GM12878 (cell line): ENCODE data around the gene PRPF18. TPM values are rescaled to one million over a fixed set of nuclear protein-coding genes. Genes with fewer than 3 reads are reported as not detected.

Experiments
- ATAC-seq: fragments of 200-7000 bp; cut with Tn5 transposase; 3 replicates; pipeline ENCODE4 v1.9.1; 2020; ENCODE audit warnings: mild to moderate bottlenecking, moderate library complexity
- BruUV-seq: library from RNA; stranded (reverse); fragments of 400-500 nt; replicated peaks from 2 replicates; lab custom pipeline; 2021; lab: Mats Ljungman, UMichigan
- CTCF ChIA-PET: fragments of 300-600 bp; sonication (Branson Sonifier 250); formaldehyde crosslinking; extraction: SDS; loops from one replicate; lab custom pipeline; 2021; ENCODE audit warnings: inconsistent platforms; lab: Yijun Ruan, JAX
- POLR2A ChIA-PET: fragments of 350-600 bp; formaldehyde crosslinking; extraction: SDS; loops from one replicate; lab custom pipeline; 2021; ENCODE audit warnings: inconsistent platforms; lab: Charles Lee
- RAD21 ChIA-PET: fragments of 300-600 bp; sonication (Branson Sonifier 250); formaldehyde crosslinking; loops from one replicate; lab custom pipeline; 2023; ENCODE audit warnings: antibody characterized with exemption; ENCODE audit not compliant: unreplicated experiment; lab: Charles Lee
- SMC1A ChIA-PET: fragments of 300-600 bp; sonication (Branson Sonifier 250); formaldehyde crosslinking; loops from one replicate; lab custom pipeline; 2023; ENCODE audit not compliant: unreplicated experiment, uncharacterized antibody; lab: Charles Lee
- DNase-seq: peaks from one replicate; pipeline ENCODE4 v3.0.0-alpha.2; 2011; ENCODE audit warnings: low read depth, low spot score
- FAIRE-seq: peaks from 3 replicates; lab custom pipeline; 2011; peaks lifted over from hg19 to GRCh38; lab: Jason Lieb, UNC
- H2AFZ ChIP-seq: 2 replicates; pipeline ENCODE4 v1.6.0; 2011; ENCODE audit warnings: low read depth, low read length, control low read depth; ENCODE audit not compliant: control insufficient read depth
- H3K27ac ChIP-seq: 2 replicates; pipeline ENCODE4 v1.5.1; 2011; ENCODE audit warnings: control low read depth; ENCODE audit not compliant: control insufficient read depth, insufficient read depth
- H3K27me3 ChIP-seq, 2 experiments: replicated peaks in 1 of 2; 2 replicates each; pipeline versions ENCODE4 v1.6.0 to v1.6.1; 2011; ENCODE audit warnings: low read length in 1 of 2; ENCODE audit not compliant: control insufficient read depth in 2 of 2, insufficient read depth in 2 of 2
- H3K36me3 ChIP-seq, 2 experiments: 2 replicates each; pipeline ENCODE4 v1.5.1; 2011; ENCODE audit warnings: low read length in 1 of 2; ENCODE audit not compliant: control insufficient read depth in 2 of 2, insufficient read depth in 2 of 2
- H3K4me1 ChIP-seq: 2 replicates; pipeline ENCODE4 v1.6.1; 2011; ENCODE audit warnings: mild to moderate bottlenecking, low read length, moderate library complexity, mixed read lengths; ENCODE audit not compliant: control insufficient read depth, insufficient read depth
- H3K4me2 ChIP-seq: 2 replicates; pipeline ENCODE4 v1.6.0; 2011; ENCODE audit warnings: control low read depth; ENCODE audit not compliant: control insufficient read depth, insufficient read depth
- H3K4me3 ChIP-seq: fragments of 200-600 bp; sonication (generic); 2 replicates; pipeline ENCODE4 v1.5.1; 2016
- H3K79me2 ChIP-seq: 2 replicates; pipeline ENCODE4 v1.6.0; 2011; ENCODE audit warnings: low read length; ENCODE audit not compliant: control insufficient read depth, insufficient read depth
- H3K9ac ChIP-seq: 2 replicates; pipeline ENCODE4 v1.8.0; 2011; ENCODE audit warnings: low read length, control low read depth, mixed read lengths; ENCODE audit not compliant: control insufficient read depth, insufficient read depth
- H3K9me3 ChIP-seq: replicated peaks from 3 replicates; pipeline ENCODE4 v1.5.1; 2011; ENCODE audit warnings: mild to moderate bottlenecking, low read length; ENCODE audit not compliant: control insufficient read depth, insufficient read depth
- H4K20me1 ChIP-seq: 2 replicates; pipeline ENCODE4 v1.6.0; 2011; ENCODE audit not compliant: control insufficient read depth, insufficient read depth
- BCL11A ChIP-seq: IDR thresholded peaks from 2 replicates; pipeline ENCODE4 v1.6.1; 2011; ENCODE audit warnings: low read depth, low read length
- CEBPZ ChIP-seq: fragments of 150-350 bp; IDR thresholded peaks from 2 replicates; pipeline ENCODE4 v1.6.1; 2016; ENCODE audit warnings: low read depth, low read length
- CTCF ChIP-seq, 3 experiments: IDR thresholded peaks in 2 of 3; conservative IDR thresholded peaks in 1 of 3; 2 replicates each; pipeline ENCODE4 v1.5.1; 2011; ENCODE audit warnings: low read depth in 3 of 3, low read length in 3 of 3, mild to moderate bottlenecking in 3 of 3, control low read depth in 2 of 3, moderate library complexity in 2 of 3, inconsistent platforms in 1 of 3, mixed read lengths in 1 of 3; ENCODE audit not compliant: control insufficient read depth in 2 of 3, insufficient read depth in 1 of 3; ENCODE audit errors: extremely low read depth in 1 of 3
- E2F4 ChIP-seq: IDR thresholded peaks from 2 replicates; pipeline ENCODE4 v1.6.1; 2012; ENCODE audit warnings: low read depth, low read length, improper control_type of control experiment
- ELK1 ChIP-seq: IDR thresholded peaks from 2 replicates; pipeline ENCODE4 v1.6.1; 2012; ENCODE audit warnings: low read depth, low read length, improper control_type of control experiment
- EP300 ChIP-seq, 2 experiments: fragments of 150-350 bp in 1 of 2; IDR thresholded peaks; 2 replicates each; pipeline ENCODE4 v1.6.1; 2011 to 2012; ENCODE audit warnings: low read depth in 2 of 2, low read length in 2 of 2, borderline replicate concordance in 1 of 2, improper control_type of control experiment in 1 of 2, inconsistent platforms in 1 of 2; ENCODE audit not compliant: control insufficient read depth in 1 of 2
- HCFC1 ChIP-seq: fragments of 150-350 bp; IDR thresholded peaks from 2 replicates; pipeline ENCODE4 v1.6.1; 2014; ENCODE audit warnings: low read length
- JUNB ChIP-seq: IDR thresholded peaks from 2 replicates; pipeline ENCODE4 v1.6.1; 2016; ENCODE audit warnings: antibody characterized with exemption, mild to moderate bottlenecking
- MAX ChIP-seq: IDR thresholded peaks from 2 replicates; pipeline ENCODE4 v1.6.1; 2012; ENCODE audit warnings: low read depth, low read length, improper control_type of control experiment
- NBN ChIP-seq: fragments of 450-650 bp; IDR thresholded peaks from 2 replicates; pipeline ENCODE4 v1.6.1; 2016
- NKRF ChIP-seq: fragments of 450-650 bp; conservative IDR thresholded peaks from 2 replicates; pipeline ENCODE4 v1.6.1; 2017; ENCODE audit warnings: mild to moderate bottlenecking, moderate library complexity
- NR2C1 ChIP-seq: fragments of 450-650 bp; IDR thresholded peaks from 2 replicates; pipeline ENCODE4 v1.6.1; 2017; ENCODE audit warnings: antibody characterized with exemption, mild to moderate bottlenecking, moderate library complexity
- PAX8 ChIP-seq: fragments of 450-650 bp; IDR thresholded peaks from 2 replicates; pipeline ENCODE4 v1.6.1; 2017; ENCODE audit warnings: mild to moderate bottlenecking, moderate library complexity
- ZNF274 ChIP-seq: IDR thresholded peaks from one replicate; pipeline ENCODE4 v1.8.0; 2011; ENCODE audit not compliant: insufficient read length, insufficient read depth
- in situ Hi-C: fragments of 300-500 bp; cut with MboI; formaldehyde crosslinking; loops from 9 replicates; pipeline ENCODE4 v1.14.3; 2018; ENCODE audit warnings: mixed read lengths
- intact Hi-C: fragments of 100-400 bp; cut with micrococcal nuclease; formaldehyde crosslinking; loops from one replicate; pipeline ENCODE4 v1.14.2; 2022; ENCODE audit not compliant: unreplicated experiment
- polyA plus RNA-seq, 11 experiments: library from polyadenylated mRNA; depleted of rRNA in 4 of 11; unstranded in 6 of 11; stranded (reverse) in 5 of 11; fragments of >200 nt; fragmentation: Nextera tagmentation in 4 of 11; fragmentation: Illumina TruSeq in 1 of 11; extraction: Ambion mirVana in 4 of 11; extraction: Trizol in 1 of 11; gene quantifications; 1 replicate in 1 of 11; 2 replicates in 10 of 11; pipeline versions ENCODE4 v1.2.1 to v1.2.3, GENCODE V29; 2011 to 2016; ENCODE audit warnings: inconsistent platforms in 2 of 11, missing spikeins in 2 of 11, low read depth in 1 of 11
- total RNA-seq, 4 experiments: library from RNA; depleted of rRNA in 3 of 4; stranded (reverse); fragments of >200 nt in 3 of 4; fragmentation: Illumina TruSeq in 1 of 4; extraction: Trizol in 1 of 4; gene quantifications; 2 replicates each; pipeline versions ENCODE4 v1.2.1 to v1.2.3, GENCODE V29; 2013 to 2021

PRPF18 gene
- total and polyA plus RNA-seq, 10 of the 15 experiments (the other 5 are each of a cell fraction or from before 2014, with no cell fraction given), result 15.6 to 35.8 (median 28.8) TPM

GRCh38 chr10:13559124-13559700 is 27.6 kb upstream of the PRPF18 start (continued):
- no peak for TF ChIP-seq CEBPZ
- TF ChIP-seq ZNF274, result no peak
- TF ChIP-seq ELK1, result no peak
- no peak for TF ChIP-seq JUNB
- no peak for TF ChIP-seq EP300 (IDR thresholded peaks at IDR 0.05; ENCODE audit: borderline replicate concordance in 1 of 2, control insufficient read depth in 1 of 2, low read depth in 2 of 2, low read length in 2 of 2)
- TF ChIP-seq, all 136 proteins: peak for 0

GRCh38 chr10:13560597-13560996 is 26.2 kb upstream of the PRPF18 start:
- Histone ChIP-seq H3K4me3 (no peak overlapping the region), H3K9ac (no peak overlapping the region), H2AFZ (no peak overlapping the region), H4K20me1 (no peaks in the 10 kb centered on the region), H3K36me3 (no peaks in the 10 kb centered on the region), H3K79me2 (no peaks in the 10 kb centered on the region), H3K27me3 (no peaks in the 10 kb centered on the region), H3K4me2 (no peak overlapping the region), H3K27ac (no peak overlapping the region), H3K9me3 (no peaks in the 10 kb centered on the region), H3K4me1 (no peaks in the 10 kb centered on the region)
- in situ Hi-C loops, result no loop called here
- no TSS peak for BruUV-seq
- intact Hi-C loops, result no loop called here
- SMC1A ChIA-PET, result no interaction called here
- ATAC-seq (no peak), FAIRE-seq (no peak), DNase-seq (no peak)
- CTCF ChIA-PET, result no interaction called here
- RAD21 ChIA-PET, result no interaction called here
- POLR2A ChIA-PET, result no interaction called here
- TF ChIP-seq HCFC1 (no peak), MAX (no peak), PAX8 (no peak), NBN (no peak), BCL11A (no peak), NKRF (no peak), CTCF (IDR thresholded peaks at IDR 0.05 in 2 of 3, conservative IDR thresholded peaks at IDR 0.05 in 1 of 3; ENCODE audit: control insufficient read depth in 2 of 3, extremely low read depth in 1 of 3, insufficient read depth in 1 of 3, low read depth in 3 of 3, low read length in 3 of 3) (no peak), NR2C1 (no peak), E2F4 (no peak)
